DOHH2 (cell line): ENCODE data around the gene TBCD.
A peak's percentile ranks its signal among the peaks of the same experiment; 100 is the strongest.

Experiments
- H3F3A ChIP-seq: fragments of 200-600 bp; sonication (generic), shearing (Covaris generic); 2 replicates; pipeline ENCODE4 v1.6.0; 2016; ENCODE audit warnings: antibody characterized with exemption, mild to moderate bottlenecking; ENCODE audit not compliant: control insufficient read depth, insufficient read depth
- H3K27ac ChIP-seq: fragments of 200-600 bp; sonication (generic); 2 replicates; pipeline ENCODE4 v1.5.1; 2014; ENCODE audit warnings: low read depth, mild to moderate bottlenecking, low read length, moderate library complexity
- H3K27me3 ChIP-seq: fragments of 200-600 bp; sonication (generic); 2 replicates; pipeline ENCODE4 v1.6.1; 2014; ENCODE audit warnings: mild to moderate bottlenecking, low read length, mixed read lengths; ENCODE audit not compliant: control insufficient read depth
- H3K36me3 ChIP-seq: fragments of 200-600 bp; sonication (generic); 2 replicates; pipeline ENCODE4 v1.6.1; 2014; ENCODE audit warnings: mild to moderate bottlenecking, low read length, moderate library complexity, mixed read lengths; ENCODE audit not compliant: control insufficient read depth
- H3K4me1 ChIP-seq: fragments of 200-600 bp; sonication (generic); 2 replicates; pipeline ENCODE4 v1.6.1; 2014; ENCODE audit warnings: mild to moderate bottlenecking, low read length, mixed read lengths; ENCODE audit not compliant: control insufficient read depth
- H3K4me2 ChIP-seq: fragments of 200-600 bp; sonication (generic); 2 replicates; pipeline ENCODE4 v1.6.0; 2014; ENCODE audit warnings: mild to moderate bottlenecking, low read length, moderate library complexity
- H3K4me3 ChIP-seq: fragments of 200-600 bp; sonication (generic); 2 replicates; pipeline ENCODE4 v1.5.1; 2014; ENCODE audit warnings: mild to moderate bottlenecking, low read length, mixed read lengths
- H3K79me2 ChIP-seq: fragments of 200-600 bp; sonication (generic); 2 replicates; pipeline ENCODE4 v1.6.1; 2014; ENCODE audit warnings: mild to moderate bottlenecking, low read length, mixed read lengths; ENCODE audit not compliant: control insufficient read depth
- H3K9me2 ChIP-seq: fragments of 200-600 bp; sonication (generic); replicated peaks from 2 replicates; pipeline ENCODE4 v1.6.1; 2014; ENCODE audit warnings: mild to moderate bottlenecking, low read length, mixed read lengths; ENCODE audit not compliant: control insufficient read depth
- H3K9me3 ChIP-seq: fragments of 200-600 bp; sonication (generic); 2 replicates; pipeline ENCODE4 v1.6.1; 2014; ENCODE audit warnings: antibody characterized with exemption, low read length, mixed read lengths; ENCODE audit not compliant: control insufficient read depth, insufficient read depth
- H4K20me1 ChIP-seq: fragments of 200-600 bp; sonication (generic); 2 replicates; pipeline ENCODE4 v1.6.0; 2014; ENCODE audit warnings: low read depth, mild to moderate bottlenecking, antibody characterized with exemption, low read length, moderate library complexity; ENCODE audit not compliant: control insufficient read depth, insufficient read depth
- EZH2phosphoT487 ChIP-seq: fragments of 200-600 bp; sonication (generic); IDR thresholded peaks from 2 replicates; pipeline ENCODE4 v1.6.1; 2017; ENCODE audit warnings: borderline replicate concordance, mild to moderate bottlenecking, antibody characterized with exemption, low read length, moderate library complexity, mixed read lengths
- TF ChIP-seq, protein P1 (sequence below): fragments of 200-600 bp; sonication (generic); IDR thresholded peaks from one replicate; pipeline ENCODE4 v1.5.1; 2014; ENCODE audit warnings: antibody characterized with exemption, mild to moderate bottlenecking, low read depth, low read length; ENCODE audit not compliant: poor library complexity, severe bottlenecking

Gene TBCD

DNA sequence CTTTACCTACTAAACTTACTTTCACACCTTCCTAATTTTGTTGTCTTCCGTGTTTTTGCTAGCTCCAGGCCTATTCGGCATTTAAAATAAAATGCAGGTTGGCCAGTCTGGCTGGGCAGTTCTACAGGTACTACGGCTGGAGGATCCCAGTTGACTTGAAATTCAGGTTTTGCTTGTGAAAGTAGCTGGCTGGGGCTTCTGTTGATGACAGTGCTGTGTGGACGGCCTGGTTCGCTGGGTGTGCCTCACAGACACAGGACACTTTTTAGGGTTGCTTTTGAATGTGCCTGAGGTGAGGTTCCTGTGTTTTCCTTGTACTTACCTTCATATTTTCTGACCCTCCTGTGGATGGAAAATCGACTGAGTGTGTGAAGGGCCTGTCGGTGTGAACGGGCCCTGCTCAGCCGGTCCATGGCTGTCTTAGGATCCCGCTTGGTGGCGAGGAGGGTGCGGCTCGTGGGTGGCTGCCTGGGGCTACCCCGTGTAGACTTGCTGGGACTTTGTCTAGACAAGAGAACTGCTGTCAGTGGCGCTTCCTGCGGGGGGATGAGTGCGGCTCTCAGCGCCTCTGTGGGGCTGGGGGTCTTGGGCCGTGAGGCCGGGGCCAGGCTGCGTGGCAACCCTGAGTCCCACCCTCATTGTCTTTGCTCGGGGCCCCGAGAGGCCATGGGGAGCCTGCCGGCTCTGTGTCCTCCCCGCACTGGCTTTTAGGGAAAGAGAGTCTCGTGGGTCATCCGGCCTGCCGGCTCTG is 106.7 kb downstream of the TBCD start:
- no peaks in the 10 kb centered on the region for H3K9me2 ChIP-seq
- peak overlapping the region; percentile 88 for H3K4me2 ChIP-seq
- peaks cover 5% of the 10 kb centered on the region; the same call in 1 of the 2 replicates for H3F3A ChIP-seq
- H3K4me3 ChIP-seq = no peak overlapping the region
- no peak overlapping the region for H3K27ac ChIP-seq
- peaks cover 10% of the 10 kb centered on the region for H4K20me1 ChIP-seq
- no peaks in the 10 kb centered on the region for H3K9me3 ChIP-seq
- H3K36me3 ChIP-seq = 0 out of 2 replicates have a peak, but pooled peaks cover 8% of the 10 kb centered on the region
- TF ChIP-seq EZH2phosphoT487 = no peak
- TF ChIP-seq, protein P1, sequence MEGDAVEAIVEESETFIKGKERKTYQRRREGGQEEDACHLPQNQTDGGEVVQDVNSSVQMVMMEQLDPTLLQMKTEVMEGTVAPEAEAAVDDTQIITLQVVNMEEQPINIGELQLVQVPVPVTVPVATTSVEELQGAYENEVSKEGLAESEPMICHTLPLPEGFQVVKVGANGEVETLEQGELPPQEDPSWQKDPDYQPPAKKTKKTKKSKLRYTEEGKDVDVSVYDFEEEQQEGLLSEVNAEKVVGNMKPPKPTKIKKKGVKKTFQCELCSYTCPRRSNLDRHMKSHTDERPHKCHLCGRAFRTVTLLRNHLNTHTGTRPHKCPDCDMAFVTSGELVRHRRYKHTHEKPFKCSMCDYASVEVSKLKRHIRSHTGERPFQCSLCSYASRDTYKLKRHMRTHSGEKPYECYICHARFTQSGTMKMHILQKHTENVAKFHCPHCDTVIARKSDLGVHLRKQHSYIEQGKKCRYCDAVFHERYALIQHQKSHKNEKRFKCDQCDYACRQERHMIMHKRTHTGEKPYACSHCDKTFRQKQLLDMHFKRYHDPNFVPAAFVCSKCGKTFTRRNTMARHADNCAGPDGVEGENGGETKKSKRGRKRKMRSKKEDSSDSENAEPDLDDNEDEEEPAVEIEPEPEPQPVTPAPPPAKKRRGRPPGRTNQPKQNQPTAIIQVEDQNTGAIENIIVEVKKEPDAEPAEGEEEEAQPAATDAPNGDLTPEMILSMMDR = no peak
- H3K27me3 ChIP-seq = no peaks in the 10 kb centered on the region
- H3K79me2 ChIP-seq = peaks cover 23% of the 10 kb centered on the region
- peaks cover 42% of the 10 kb centered on the region for H3K4me1 ChIP-seq

DNA sequence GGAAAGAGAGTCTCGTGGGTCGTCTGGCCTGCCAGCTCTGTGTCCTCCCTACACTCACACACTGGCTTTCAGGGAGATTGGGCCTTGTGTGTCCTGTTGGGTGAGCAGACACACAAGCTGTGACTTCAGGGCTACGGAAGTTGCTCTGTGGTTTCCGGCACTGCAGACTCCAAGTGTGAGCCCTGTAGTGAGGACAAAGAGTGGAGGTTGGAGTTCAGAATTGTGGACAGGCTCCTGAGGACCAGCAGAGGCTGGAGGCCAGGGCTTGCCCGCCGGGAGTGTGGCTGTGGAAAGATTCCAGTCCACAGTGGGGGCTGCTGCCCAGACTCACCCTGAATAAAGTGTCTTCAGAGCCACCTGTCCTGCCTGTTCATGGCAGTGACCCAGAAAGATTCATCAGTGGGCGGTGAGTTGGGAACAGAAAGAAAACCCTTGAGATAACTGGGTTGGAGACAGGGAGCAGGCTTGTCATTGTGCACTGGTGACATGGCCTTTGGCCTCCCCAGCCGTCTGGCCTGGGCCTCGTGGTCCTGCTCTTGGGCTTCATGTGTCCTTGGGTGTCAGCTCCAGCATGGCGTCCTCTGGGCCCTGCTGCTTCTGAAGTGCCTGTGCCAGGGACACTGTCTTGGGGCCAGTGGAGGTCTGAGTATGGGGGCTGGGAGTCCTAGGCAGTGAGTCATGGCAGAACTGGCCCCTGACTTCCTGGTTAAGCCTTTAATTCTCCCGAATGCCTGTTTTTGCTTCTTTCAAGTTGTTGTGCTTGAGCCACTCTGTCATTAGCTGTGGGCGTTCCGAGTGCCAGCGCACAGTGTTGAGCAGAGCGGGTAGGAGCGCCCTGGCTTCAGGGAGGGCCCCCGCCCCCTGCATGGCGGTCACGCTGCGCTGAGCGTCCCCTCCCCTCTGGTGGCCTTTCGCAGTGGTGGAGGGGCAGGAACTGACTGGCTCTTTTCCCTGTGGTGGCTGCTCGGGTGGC is 107.9 kb downstream of the TBCD start:
- peaks cover 13% of the 10 kb centered on the region for H4K20me1 ChIP-seq
- peaks cover 23% of the 10 kb centered on the region for H3K79me2 ChIP-seq
- H3K27ac ChIP-seq = peak overlapping the region; percentile 66
- H3K9me2 ChIP-seq = no peaks in the 10 kb centered on the region
- 0 out of 2 replicates have a peak, but pooled peaks cover 5% of the 10 kb centered on the region for H3K36me3 ChIP-seq
- no peaks in the 10 kb centered on the region for H3K27me3 ChIP-seq
- H3F3A ChIP-seq = peaks cover 9% of the 10 kb centered on the region; the same call in 1 of the 2 replicates
- TF ChIP-seq EZH2phosphoT487 = no peak
- TF ChIP-seq, protein P1 = no peak
- no peaks in the 10 kb centered on the region for H3K9me3 ChIP-seq
- peak overlapping the region; percentile 54 for H3K4me3 ChIP-seq
- peak overlapping the region; percentile 88 for H3K4me2 ChIP-seq
- H3K4me1 ChIP-seq = peaks cover 53% of the 10 kb centered on the region

DNA sequence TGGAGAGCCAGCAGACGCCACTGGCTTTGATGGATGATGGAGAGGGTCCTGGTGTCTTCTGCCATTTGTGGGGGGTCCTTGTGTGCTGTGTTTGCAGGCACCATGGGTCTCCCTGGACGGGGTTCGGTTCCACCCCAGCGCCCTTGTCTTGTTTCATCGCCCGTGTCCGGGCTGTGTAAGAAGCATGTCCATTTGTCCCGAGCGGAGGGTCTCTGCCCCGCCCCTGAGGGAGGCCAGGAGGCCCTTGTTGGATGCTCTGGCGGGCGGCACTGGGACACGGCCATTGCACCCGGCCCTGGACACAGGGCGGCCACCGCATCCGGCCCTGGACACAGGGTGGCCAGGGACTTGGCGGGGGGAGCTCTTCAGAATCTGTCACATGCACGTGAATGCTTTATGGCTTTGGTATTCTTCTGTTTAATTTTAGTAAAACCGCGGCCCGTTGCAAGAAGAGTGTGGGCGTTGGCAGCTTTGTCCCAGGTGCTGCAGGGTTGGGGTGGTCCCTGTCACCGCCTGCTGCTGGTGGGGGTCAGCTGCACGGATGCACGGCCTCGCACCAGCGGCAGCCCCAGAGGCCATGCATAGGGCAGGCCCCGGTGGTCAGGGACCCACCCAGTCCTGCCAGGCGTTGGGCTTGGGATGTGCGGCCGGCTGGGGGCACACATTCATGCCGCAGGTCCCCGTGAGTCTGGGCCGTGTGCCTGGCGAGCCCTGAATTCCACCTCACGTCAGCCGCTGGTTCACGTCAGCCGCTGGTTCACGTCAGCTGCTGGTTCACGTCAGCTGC is 108.9 kb downstream of the TBCD start:
- no peaks in the 10 kb centered on the region for H3K9me2 ChIP-seq
- H3K27ac ChIP-seq = no peak overlapping the region
- H3K79me2 ChIP-seq = peaks cover 30% of the 10 kb centered on the region
- no peaks in the 10 kb centered on the region for H3K9me3 ChIP-seq
- TF ChIP-seq EZH2phosphoT487 = no peak
- TF ChIP-seq, protein P1 = no peak
- H3K4me1 ChIP-seq = peaks cover 64% of the 10 kb centered on the region
- 0 out of 2 replicates have a peak, but pooled peaks cover 5% of the 10 kb centered on the region for H3K36me3 ChIP-seq
- H3K4me3 ChIP-seq = peak overlapping the region; percentile 54
- peaks cover 12% of the 10 kb centered on the region; the same call in 1 of the 2 replicates for H3F3A ChIP-seq
- peak overlapping the region; percentile 88 for H3K4me2 ChIP-seq
- no peaks in the 10 kb centered on the region for H3K27me3 ChIP-seq
- peaks cover 19% of the 10 kb centered on the region for H4K20me1 ChIP-seq
